Fibroblast of lung (primary cell): ENCODE results near the gene PPP1R1C.

Experiments
- CTCF ChIP-seq, 2 donors: IDR thresholded peaks in 1 of 2; conservative IDR thresholded peaks in 1 of 2; 1 replicate in 1 of 2; 2 replicates in 1 of 2; pipeline ENCODE4 v1.5.1; 2011 to 2012; ENCODE audit warnings: low read length in 2 of 2, control low read depth in 1 of 2, inconsistent platforms in 1 of 2, low read depth in 1 of 2, mild to moderate bottlenecking in 1 of 2
- EZH2 ChIP-seq: IDR thresholded peaks from 2 replicates; pipeline ENCODE4 v1.5.1; 2012; ENCODE audit warnings: low read length, control low read depth, mild to moderate bottlenecking; ENCODE audit errors: missing control alignments

- no peak for TF ChIP-seq CTCF (conservative IDR thresholded peaks at IDR 0.05 in 1 of 2, IDR thresholded peaks at IDR 0.05 in 1 of 2; ENCODE audit: low read depth in 1 of 2, low read length in 2 of 2)
- TF ChIP-seq EZH2: no peak
These were observed 78.5 kb downstream of the PPP1R1C start for GRCh38 chr2:182064019-182064778.
